Mammary epithelial cell (primary cell): Measurements from ENCODE around the gene CRTC2.

Source experiments
- EZH2 ChIP-seq: IDR thresholded peaks from 2 replicates; pipeline ENCODE4 v1.6.1; 2012; ENCODE audit warnings: low read length, inconsistent platforms, borderline replicate concordance
- TF ChIP-seq, protein P1 (sequence below), 2 donors: IDR thresholded peaks in 1 of 2; conservative IDR thresholded peaks in 1 of 2; 2 replicates each; pipeline ENCODE4 v1.5.1; 2011 to 2012; ENCODE audit warnings: inconsistent platforms in 2 of 2, low read length in 2 of 2, mild to moderate bottlenecking in 2 of 2, control low read depth in 1 of 2, low read depth in 1 of 2; ENCODE audit not compliant: insufficient read depth in 1 of 2; ENCODE audit errors: extremely low read depth in 1 of 2

DNA sequence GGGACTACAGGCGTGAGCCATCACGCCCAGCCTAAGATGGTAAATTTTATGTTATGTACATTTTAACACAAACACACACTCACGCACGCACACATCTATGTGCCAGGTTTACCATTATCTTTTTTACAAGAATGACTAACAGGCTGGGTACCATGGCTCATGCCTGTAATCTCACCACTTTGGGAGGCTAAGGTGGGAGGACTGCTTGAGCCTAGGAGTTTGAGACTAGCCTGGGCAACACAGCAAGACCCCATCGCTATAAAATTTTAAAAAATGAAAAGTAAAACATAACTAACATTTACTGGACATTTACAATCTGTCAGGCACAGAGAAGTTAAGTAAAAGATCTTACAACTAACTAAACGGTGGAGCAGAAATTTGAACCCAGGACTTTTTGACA is 50.3 kb downstream of the CRTC2 start:
- TF ChIP-seq, protein P1, sequence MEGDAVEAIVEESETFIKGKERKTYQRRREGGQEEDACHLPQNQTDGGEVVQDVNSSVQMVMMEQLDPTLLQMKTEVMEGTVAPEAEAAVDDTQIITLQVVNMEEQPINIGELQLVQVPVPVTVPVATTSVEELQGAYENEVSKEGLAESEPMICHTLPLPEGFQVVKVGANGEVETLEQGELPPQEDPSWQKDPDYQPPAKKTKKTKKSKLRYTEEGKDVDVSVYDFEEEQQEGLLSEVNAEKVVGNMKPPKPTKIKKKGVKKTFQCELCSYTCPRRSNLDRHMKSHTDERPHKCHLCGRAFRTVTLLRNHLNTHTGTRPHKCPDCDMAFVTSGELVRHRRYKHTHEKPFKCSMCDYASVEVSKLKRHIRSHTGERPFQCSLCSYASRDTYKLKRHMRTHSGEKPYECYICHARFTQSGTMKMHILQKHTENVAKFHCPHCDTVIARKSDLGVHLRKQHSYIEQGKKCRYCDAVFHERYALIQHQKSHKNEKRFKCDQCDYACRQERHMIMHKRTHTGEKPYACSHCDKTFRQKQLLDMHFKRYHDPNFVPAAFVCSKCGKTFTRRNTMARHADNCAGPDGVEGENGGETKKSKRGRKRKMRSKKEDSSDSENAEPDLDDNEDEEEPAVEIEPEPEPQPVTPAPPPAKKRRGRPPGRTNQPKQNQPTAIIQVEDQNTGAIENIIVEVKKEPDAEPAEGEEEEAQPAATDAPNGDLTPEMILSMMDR (conservative IDR thresholded peaks at IDR 0.05 in 1 of 2, IDR thresholded peaks at IDR 0.05 in 1 of 2; ENCODE audit: extremely low read depth in 1 of 2, insufficient read depth in 1 of 2, low read depth in 1 of 2, low read length in 2 of 2) = no peak
- no peak for TF ChIP-seq EZH2
